ENCODE data around the gene BNIPL. TPM values are rescaled to one million over a fixed set of nuclear protein-coding genes. Genes with fewer than 3 reads are reported as not detected.
A peak's percentile ranks its signal among the peaks of the same experiment; 100 is the strongest.

BNIPL gene
- polyA plus RNA-seq, 1 donor = 1.1 TPM

GRCh38 chr1:151010346-151010726 is 26.1 kb upstream of the BNIPL start:
- DNase-seq = no peak

- DNase-seq = no peak
Observed at GRCh38 chr1:151011154-151011850, 25.1 kb upstream of the BNIPL start.

- no peak for DNase-seq
Observed at GRCh38 chr1:151012684-151013471, 23.5 kb upstream of the BNIPL start.

GRCh38 chr1:151013518-151013917 is 22.9 kb upstream of the BNIPL start:
- no peak for DNase-seq

- DNase-seq = peak; percentile 58
Observed at GRCh38 chr1:151024540-151025146, 11.7 kb upstream of the BNIPL start.

- DNase-seq = no peak
Observed at GRCh38 chr1:151026460-151026859, 9.9 kb upstream of the BNIPL start.

GRCh38 chr1:151032164-151032563 is 4.2 kb upstream of the BNIPL start:
- DNase-seq = no peak

GRCh38 chr1:151035167-151035566 is 1.2 kb upstream of the BNIPL start:
- DNase-seq = no peak

- DNase-seq = no peak
Observed at GRCh38 chr1:151037032-151037431, 646 bp downstream of the BNIPL start.

- no peak for DNase-seq
Observed at GRCh38 chr1:151039521-151039920, 3.1 kb downstream of the BNIPL start.

GRCh38 chr1:151043163-151043562 is 6.8 kb downstream of the BNIPL start:
- DNase-seq = no peak

- DNase-seq = peak; percentile 88
Observed at GRCh38 chr1:151047591-151047924, 11.2 kb downstream of the BNIPL start, which contains the start of gene C1orf56. C1orf56 (plus strand) TSS chr1:151047751; CDS start chr1:151047848, 97 bp downstream.

- peak; percentile 61 for DNase-seq
Observed at GRCh38 chr1:151047925-151048644, 11.7 kb downstream of the BNIPL start.

- no peak for DNase-seq
Observed at GRCh38 chr1:151048645-151049032, 12.3 kb downstream of the BNIPL start.

GRCh38 chr1:151049458-151049857 is 13.1 kb downstream of the BNIPL start:
- DNase-seq = no peak

GRCh38 chr1:151050051-151050688 is 13.8 kb downstream of the BNIPL start:
- DNase-seq = no peak

- DNase-seq = no peak
Observed at GRCh38 chr1:151051356-151052009, 15.1 kb downstream of the BNIPL start.

- DNase-seq = no peak
Observed at GRCh38 chr1:151054971-151055547, 18.7 kb downstream of the BNIPL start.

GRCh38 chr1:151055581-151055980 is 19.2 kb downstream of the BNIPL start:
- no peak for DNase-seq

- no peak for DNase-seq
Observed at GRCh38 chr1:151056149-151056548, 19.8 kb downstream of the BNIPL start.

GRCh38 chr1:151058692-151059091 is 22.3 kb downstream of the BNIPL start:
- DNase-seq = peak; percentile 42

All from hindlimb muscle (tissue), 1 donor.